RWPE1 (cell line): ENCODE measurements around the gene PDE1A.

Experiments used
- CTCF ChIA-PET: fragments of 350-600 bp; sonication (Branson Sonifier 250); formaldehyde crosslinking; extraction: SDS; loops from one replicate; lab custom pipeline; 2021; lab: Yijun Ruan, JAX
- POLR2A ChIA-PET: fragments of 400-600 bp; formaldehyde crosslinking; extraction: SDS; loops from one replicate; lab custom pipeline; 2020; ENCODE audit warnings: antibody characterized with exemption; ENCODE audit not compliant: low non-redundant PET; lab: Yijun Ruan, JAX
- DNase-seq: peaks from one replicate; pipeline ENCODE4 v3.0.0; 2012; ENCODE audit warnings: low spot score
- H3K27ac ChIP-seq: fragments of 450-650 bp; 2 replicates; pipeline ENCODE4 v1.5.1; 2017
- CTCF ChIP-seq: fragments of 450-650 bp; conservative IDR thresholded peaks from 2 replicates; pipeline ENCODE4 v1.5.1; 2017; ENCODE audit warnings: low read depth, mild to moderate bottlenecking

The PDE1A gene

GRCh38 chr2:182368446-182368845 is 58.4 kb downstream of the PDE1A start:
- TF ChIP-seq CTCF: no peak
- ChIA-PET POLR2A (no interaction called here), CTCF (interaction anchor here (0.6 to 0.7 kb wide), 3 partner anchors 23 to 314 kb away, joined by 4 to 6 read pairs (median 4); no protein-coding TSS in a partner anchor)
- peak; percentile 6 for DNase-seq
- H3K27ac ChIP-seq: no peak overlapping the region

- no peak for DNase-seq
- ChIA-PET CTCF (no interaction called here), POLR2A (no interaction called here)
- TF ChIP-seq CTCF: no peak
- no peak overlapping the region for H3K27ac ChIP-seq
Observed at GRCh38 chr2:182367401-182367800, 59.4 kb downstream of the PDE1A start.

GRCh38 chr2:182366628-182367027 is 60.2 kb downstream of the PDE1A start:
- ChIA-PET CTCF (interaction anchor here (0.5 kb wide), 1 partner anchor 13 kb away, joined by 5 read pairs; no protein-coding TSS in a partner anchor), POLR2A (no interaction called here)
- no peak for TF ChIP-seq CTCF
- no peak overlapping the region for H3K27ac ChIP-seq
- DNase-seq: no peak

DNA sequence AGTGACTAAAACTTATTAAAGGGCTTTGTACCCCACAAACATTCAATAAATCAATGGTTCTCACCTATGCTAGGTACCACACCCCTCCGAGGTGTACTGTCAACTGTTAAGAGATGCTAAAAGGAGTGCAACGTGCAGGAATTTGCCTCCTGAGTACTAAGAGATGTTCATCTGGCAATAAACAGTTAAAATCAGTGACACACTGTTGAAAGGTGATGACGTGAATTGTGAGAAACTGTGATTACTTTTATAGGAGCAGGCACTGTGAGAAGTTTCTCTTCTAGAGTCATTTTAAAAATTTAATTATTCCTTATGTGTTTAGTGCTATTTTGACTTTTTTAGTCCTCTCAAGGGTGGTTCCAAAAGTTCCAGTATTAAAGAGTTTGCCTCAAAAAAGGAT is 61.0 kb downstream of the PDE1A start:
- no peak for DNase-seq
- no peak for TF ChIP-seq CTCF
- CTCF ChIA-PET: no interaction called here
- POLR2A ChIA-PET: no interaction called here
- H3K27ac ChIP-seq: no peak overlapping the region

DNA sequence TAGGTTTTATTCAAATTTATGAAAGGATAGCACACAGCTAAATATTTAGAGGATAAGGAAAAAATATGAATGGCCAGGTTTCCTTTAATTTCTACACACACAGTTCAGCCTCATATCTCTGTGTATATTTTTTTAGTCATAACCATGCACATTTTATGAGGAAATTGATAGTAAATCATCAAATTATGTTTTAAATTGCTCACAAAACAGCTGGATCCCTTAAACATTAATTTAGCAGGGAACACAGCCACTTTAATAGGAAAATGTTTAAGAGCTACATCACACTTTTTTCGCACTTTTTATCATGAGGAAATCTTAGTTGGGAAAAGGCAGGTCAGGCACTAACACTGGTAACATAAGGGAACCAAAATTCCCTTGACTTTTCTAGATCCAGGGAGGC is 65.4 kb downstream of the PDE1A start:
- CTCF ChIA-PET: no interaction called here
- no peak overlapping the region for H3K27ac ChIP-seq
- POLR2A ChIA-PET: no interaction called here
- no peak for DNase-seq
- no peak for TF ChIP-seq CTCF

- no peak for TF ChIP-seq CTCF
- CTCF ChIA-PET: no interaction called here
- DNase-seq: no peak
- H3K27ac ChIP-seq: no peak overlapping the region
- POLR2A ChIA-PET: no interaction called here
Observed at GRCh38 chr2:182360663-182361260, 66.1 kb downstream of the PDE1A start.
